OCI-LY7 (cell line): ENCODE measurements around the gene ZCCHC18. TPM values are rescaled to one million over a fixed set of nuclear protein-coding genes. Genes with fewer than 3 reads are reported as not detected.

Experiments used
- BruUV-seq: library from RNA; stranded (reverse); fragments of 400-500 nt; replicated peaks from 2 replicates; lab custom pipeline; 2021; lab: Mats Ljungman, UMichigan
- CTCF ChIA-PET: fragments of 300-600 bp; sonication (Branson Sonifier 250); formaldehyde crosslinking; loops from one replicate; lab custom pipeline; 2022; ENCODE audit warnings: antibody characterized with exemption; ENCODE audit not compliant: unreplicated experiment; lab: Charles Lee
- POLR2A ChIA-PET: fragments of 300-600 bp; sonication (Branson Sonifier 250); formaldehyde crosslinking; loops from one replicate; lab custom pipeline; 2022; ENCODE audit warnings: antibody characterized with exemption; lab: Charles Lee
- DNase-seq: peaks from one replicate; pipeline ENCODE4 v3.0.0-alpha.2; 2015; ENCODE audit warnings: low spot score
- H2AFZ ChIP-seq: fragments of 200-600 bp; sonication (generic), shearing (Covaris generic); 2 replicates; pipeline ENCODE4 v1.6.1; 2014; ENCODE audit warnings: mild to moderate bottlenecking, antibody characterized with exemption, low read length, moderate library complexity
- H3K27ac ChIP-seq: fragments of 200-600 bp; sonication (generic); 2 replicates; pipeline ENCODE4 v1.5.1; 2014; ENCODE audit warnings: mixed run types, low read depth, mild to moderate bottlenecking, moderate library complexity, low read length, inconsistent platforms; ENCODE audit not compliant: poor library complexity, severe bottlenecking
- H3K36me3 ChIP-seq: fragments of 200-600 bp; sonication (generic); 2 replicates; pipeline ENCODE4 v1.6.1; 2014; ENCODE audit warnings: mild to moderate bottlenecking, antibody characterized with exemption, low read length, moderate library complexity, mixed read lengths; ENCODE audit not compliant: insufficient read depth
- H3K4me1 ChIP-seq: fragments of 200-600 bp; sonication (generic); 2 replicates; pipeline ENCODE4 v1.5.1; 2014; ENCODE audit warnings: mild to moderate bottlenecking, low read length; ENCODE audit not compliant: insufficient read depth, poor library complexity, severe bottlenecking
- H3K4me2 ChIP-seq: fragments of 200-600 bp; sonication (generic); 2 replicates; pipeline ENCODE4 v1.6.1; 2014; ENCODE audit warnings: mild to moderate bottlenecking, low read length
- H3K4me3 ChIP-seq: fragments of 200-600 bp; sonication (generic); 2 replicates; pipeline ENCODE4 v1.5.1; 2014; ENCODE audit warnings: mild to moderate bottlenecking, low read depth, low read length; ENCODE audit not compliant: poor library complexity, severe bottlenecking
- H3K79me2 ChIP-seq: fragments of 200-600 bp; sonication (generic); 2 replicates; pipeline ENCODE4 v1.6.1; 2016; ENCODE audit warnings: low read depth, mild to moderate bottlenecking, low read length, moderate library complexity, mixed read lengths; ENCODE audit not compliant: insufficient read depth
- H3K9me2 ChIP-seq: fragments of 200-600 bp; sonication (generic); 2 replicates; pipeline ENCODE4 v1.6.1; 2016; ENCODE audit warnings: mild to moderate bottlenecking, low read length, mixed read lengths; ENCODE audit not compliant: insufficient read depth
- H3K9me3 ChIP-seq: fragments of 200-600 bp; sonication (generic); 2 replicates; pipeline ENCODE4 v1.6.1; 2014; ENCODE audit warnings: mild to moderate bottlenecking, mixed run types, low read length, mixed read lengths
- H4K20me1 ChIP-seq: fragments of 200-600 bp; sonication (generic); 2 replicates; pipeline ENCODE4 v1.6.1; 2014; ENCODE audit warnings: mild to moderate bottlenecking, antibody characterized with exemption, low read length, moderate library complexity, mixed read lengths; ENCODE audit not compliant: insufficient read depth
- EZH2phosphoT487 ChIP-seq: fragments of 200-600 bp; sonication (generic); IDR thresholded peaks from 2 replicates; pipeline ENCODE4 v1.6.1; 2018; ENCODE audit warnings: low read depth, borderline replicate concordance, mild to moderate bottlenecking, mixed run types, antibody characterized with exemption, low read length, moderate library complexity, mixed read lengths
- intact Hi-C: fragments of 100-400 bp; cut with micrococcal nuclease; formaldehyde crosslinking; loops from one replicate; pipeline ENCODE4 v1.10.0; 2022; ENCODE audit not compliant: unreplicated experiment
- total RNA-seq, 2 experiments: library from RNA; depleted of rRNA in 1 of 2; stranded (reverse); fragments of >200 nt in 1 of 2; shearing (Covaris generic) in 1 of 2; gene quantifications; 2 replicates each; pipeline ENCODE4 v1.2.3, GENCODE V29; 2014 to 2022
- TF ChIP-seq, protein P1 (sequence below): fragments of 200-600 bp; sonication (generic); conservative IDR thresholded peaks from 2 replicates; pipeline ENCODE4 v1.5.1; 2014; ENCODE audit warnings: mild to moderate bottlenecking, antibody characterized with exemption, low read length, moderate library complexity, mixed read lengths

Gene ZCCHC18
- total RNA-seq, 2 experiments from 2014 or later: 4.5 to 12.1 TPM

DNA sequence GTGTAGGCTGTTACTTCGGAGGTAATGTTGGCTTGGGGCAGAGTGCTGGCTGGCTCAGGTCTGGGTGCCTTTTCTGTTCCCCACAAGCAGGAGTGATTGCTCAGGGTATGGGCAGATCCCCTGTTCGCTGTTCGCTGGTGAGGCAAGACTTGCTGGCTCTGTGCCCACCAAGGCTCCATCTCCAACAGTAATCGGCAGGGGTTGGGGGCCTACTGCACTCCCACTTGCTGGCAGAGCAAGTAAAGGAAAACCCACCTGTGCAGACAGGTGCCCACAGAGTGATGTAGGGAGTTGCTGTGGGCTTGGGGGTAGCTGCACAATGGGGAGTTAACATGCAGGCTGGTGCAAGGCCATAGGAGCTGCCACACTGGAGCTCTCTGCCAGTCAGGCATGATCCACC, 28.3 kb upstream of the ZCCHC18 start:
- Histone ChIP-seq H3K9me2 (no peaks in the 10 kb centered on the region), H3K79me2 (no peaks in the 10 kb centered on the region), H3K27ac (no peak overlapping the region), H4K20me1 (no peaks in the 10 kb centered on the region), H2AFZ (no peak overlapping the region), H3K9me3 (no peaks in the 10 kb centered on the region), H3K4me2 (no peak overlapping the region), H3K4me3 (no peak overlapping the region), H3K36me3 (no peaks in the 10 kb centered on the region), H3K4me1 (no peaks in the 10 kb centered on the region)
- POLR2A ChIA-PET: no interaction called here
- intact Hi-C loops: no loop called here
- DNase-seq: no peak
- no TSS peak for BruUV-seq
- CTCF ChIA-PET: no interaction called here
- TF ChIP-seq, protein P1, sequence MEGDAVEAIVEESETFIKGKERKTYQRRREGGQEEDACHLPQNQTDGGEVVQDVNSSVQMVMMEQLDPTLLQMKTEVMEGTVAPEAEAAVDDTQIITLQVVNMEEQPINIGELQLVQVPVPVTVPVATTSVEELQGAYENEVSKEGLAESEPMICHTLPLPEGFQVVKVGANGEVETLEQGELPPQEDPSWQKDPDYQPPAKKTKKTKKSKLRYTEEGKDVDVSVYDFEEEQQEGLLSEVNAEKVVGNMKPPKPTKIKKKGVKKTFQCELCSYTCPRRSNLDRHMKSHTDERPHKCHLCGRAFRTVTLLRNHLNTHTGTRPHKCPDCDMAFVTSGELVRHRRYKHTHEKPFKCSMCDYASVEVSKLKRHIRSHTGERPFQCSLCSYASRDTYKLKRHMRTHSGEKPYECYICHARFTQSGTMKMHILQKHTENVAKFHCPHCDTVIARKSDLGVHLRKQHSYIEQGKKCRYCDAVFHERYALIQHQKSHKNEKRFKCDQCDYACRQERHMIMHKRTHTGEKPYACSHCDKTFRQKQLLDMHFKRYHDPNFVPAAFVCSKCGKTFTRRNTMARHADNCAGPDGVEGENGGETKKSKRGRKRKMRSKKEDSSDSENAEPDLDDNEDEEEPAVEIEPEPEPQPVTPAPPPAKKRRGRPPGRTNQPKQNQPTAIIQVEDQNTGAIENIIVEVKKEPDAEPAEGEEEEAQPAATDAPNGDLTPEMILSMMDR: no peak
- no peak for TF ChIP-seq EZH2phosphoT487

DNA sequence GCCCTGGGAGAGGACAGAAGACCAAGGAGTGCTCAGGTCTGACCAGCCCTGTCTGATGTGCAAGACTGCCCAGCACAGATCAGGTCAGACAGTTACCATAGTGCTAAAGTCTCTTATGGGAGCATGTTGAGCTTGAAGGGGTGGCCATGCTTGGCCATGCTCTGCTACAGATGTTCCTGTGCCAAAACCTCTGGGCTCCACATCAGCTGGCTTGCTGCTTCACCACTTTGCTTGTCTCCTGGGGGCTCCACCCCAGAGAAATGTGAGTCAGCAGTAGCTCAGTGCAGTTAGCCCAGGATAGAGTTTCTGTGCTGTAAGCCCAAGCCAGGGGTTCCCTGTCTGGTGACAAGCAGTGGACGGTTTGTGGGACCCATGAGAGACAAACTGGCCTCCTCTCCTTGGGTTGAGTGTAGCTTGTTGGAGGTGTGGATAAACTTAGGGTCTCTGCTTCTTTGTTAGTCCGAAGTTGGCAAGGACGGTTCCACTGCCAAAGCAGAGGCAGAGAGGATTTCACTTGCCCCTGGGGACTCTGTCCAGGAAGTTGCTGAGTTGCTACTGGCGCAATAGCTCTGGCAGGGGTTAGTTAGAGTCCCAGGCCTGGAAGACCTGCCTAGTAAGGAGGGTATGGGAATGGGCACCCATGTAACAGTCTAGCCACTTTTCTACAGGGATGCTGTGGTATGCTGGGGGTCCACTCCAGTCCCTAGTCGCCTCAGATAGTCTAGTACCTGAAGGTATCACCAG, 27.6 kb upstream of the ZCCHC18 start:
- DNase-seq: no peak
- H4K20me1 ChIP-seq: no peaks in the 10 kb centered on the region
- TF ChIP-seq, protein P1: no peak
- no peak for TF ChIP-seq EZH2phosphoT487
- BruUV-seq: no TSS peak
- CTCF ChIA-PET: no interaction called here
- H3K36me3 ChIP-seq: no peaks in the 10 kb centered on the region
- H3K27ac ChIP-seq: no peak overlapping the region
- no peak overlapping the region for H3K4me3 ChIP-seq
- no peaks in the 10 kb centered on the region for H3K4me1 ChIP-seq
- intact Hi-C loops: no loop called here
- no peaks in the 10 kb centered on the region for H3K9me2 ChIP-seq
- H3K4me2 ChIP-seq: no peak overlapping the region
- no peaks in the 10 kb centered on the region for H3K79me2 ChIP-seq
- no peak overlapping the region for H2AFZ ChIP-seq
- POLR2A ChIA-PET: no interaction called here
- no peaks in the 10 kb centered on the region for H3K9me3 ChIP-seq

DNA sequence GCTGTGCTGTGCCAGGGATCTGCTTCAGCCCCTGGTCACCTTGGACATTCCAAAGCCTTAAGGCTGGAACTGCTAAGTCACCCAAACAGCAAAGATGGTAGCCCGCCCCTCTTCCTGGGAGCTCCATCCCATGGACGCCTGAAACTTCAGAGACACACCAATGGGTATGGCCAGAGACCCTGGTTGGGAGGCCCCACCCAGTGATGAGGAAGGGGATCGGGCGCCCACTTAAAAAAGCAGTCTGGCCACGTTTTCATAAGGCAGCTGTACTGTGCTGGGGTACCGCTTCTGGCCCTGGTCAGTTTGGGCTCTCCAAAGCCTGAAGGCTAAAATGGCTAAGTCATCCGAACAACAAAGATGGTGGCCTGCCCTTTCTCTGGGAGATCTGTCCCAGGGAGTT, 26.8 kb upstream of the ZCCHC18 start:
- no peak for DNase-seq
- no peaks in the 10 kb centered on the region for H3K9me3 ChIP-seq
- TF ChIP-seq, protein P1: no peak
- no peak for TF ChIP-seq EZH2phosphoT487
- no peak overlapping the region for H3K4me3 ChIP-seq
- H3K27ac ChIP-seq: no peak overlapping the region
- BruUV-seq: no TSS peak
- ChIA-PET POLR2A (no interaction called here), CTCF (no interaction called here)
- no peaks in the 10 kb centered on the region for H3K36me3 ChIP-seq
- no peak overlapping the region for H2AFZ ChIP-seq
- H3K9me2 ChIP-seq: no peaks in the 10 kb centered on the region
- no peaks in the 10 kb centered on the region for H3K79me2 ChIP-seq
- no peaks in the 10 kb centered on the region for H4K20me1 ChIP-seq
- H3K4me1 ChIP-seq: no peaks in the 10 kb centered on the region
- intact Hi-C loops: no loop called here
- H3K4me2 ChIP-seq: no peak overlapping the region
